T-helper 1 cell treated with Interleukin-12 subunit alpha and Interleukin-12 subunit beta and Interleukin-4 antibody, amounts not matched to agents 30 ng/mL and 1 ng/mL, for 36 hours (primary cell): ENCODE data around the gene ACADSB. TPM values are rescaled to one million over a fixed set of nuclear protein-coding genes. Genes with fewer than 3 reads are reported as not detected.

Experiments
- intact Hi-C: fragments of 100-400 bp; cut with micrococcal nuclease; formaldehyde crosslinking; loops from one replicate; pipeline ENCODE4 v1.15.1; 2024
- total RNA-seq: library from RNA; stranded (reverse); gene quantifications from 2 replicates; pipeline ENCODE4 v1.2.3, GENCODE V29; 2022

ACADSB gene
- total RNA-seq, 1 donor from 2014 or later = 21.1 TPM

DNA sequence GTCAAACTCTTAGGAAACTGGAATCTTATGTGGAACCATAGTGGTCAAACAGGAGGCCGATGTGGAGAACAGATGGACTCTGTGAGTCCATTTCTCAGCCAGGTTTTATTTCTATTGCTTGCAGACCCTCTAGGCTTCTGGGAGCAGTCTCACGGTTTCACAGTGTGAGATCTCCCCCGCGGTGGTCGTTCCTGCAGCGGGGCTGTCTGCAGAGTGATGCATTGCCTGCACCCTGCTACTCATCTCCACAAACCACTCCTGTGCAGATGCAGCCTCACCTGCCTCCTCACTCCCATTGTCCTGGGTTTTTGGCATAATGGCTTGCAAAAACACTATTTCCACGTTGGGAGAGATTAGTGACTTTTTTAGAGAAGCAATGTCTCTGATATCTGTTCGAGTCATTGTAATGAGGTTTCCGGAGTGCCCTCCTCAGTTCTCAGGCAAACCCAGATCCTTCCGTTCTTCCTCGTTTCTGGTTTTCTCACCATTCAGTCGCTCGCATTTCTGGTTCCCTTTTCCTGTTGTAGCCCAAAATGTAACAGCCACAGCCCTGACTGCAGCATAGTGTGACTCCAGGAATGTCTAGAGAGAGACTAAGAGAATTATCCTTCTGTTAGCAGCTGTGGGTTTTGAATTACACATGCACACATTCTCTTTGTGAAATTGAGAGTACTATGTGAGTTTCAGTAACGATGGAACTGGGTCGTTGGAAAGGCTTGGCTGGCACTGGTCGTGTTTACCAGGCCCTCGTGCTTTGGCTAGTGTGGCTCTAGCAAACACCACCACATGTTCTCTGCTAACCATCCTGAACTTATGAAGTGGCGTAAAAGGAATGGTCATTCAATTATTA lies 30.2 kb downstream of the ACADSB start:
- intact Hi-C loops = no loop called here

DNA sequence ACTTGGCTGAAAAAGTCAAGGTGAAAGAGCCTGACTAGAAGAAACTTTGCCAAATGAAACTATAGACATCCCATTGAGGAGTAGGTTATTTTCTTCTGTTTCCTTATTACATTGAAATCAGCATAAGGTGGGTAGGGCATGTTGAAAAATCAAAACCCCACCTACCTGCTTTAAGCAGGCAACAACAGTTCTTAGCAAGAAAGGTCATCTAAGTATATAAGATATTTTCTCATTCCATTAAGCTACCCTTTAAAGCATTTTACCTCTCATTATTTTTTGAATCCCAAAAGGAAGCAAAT lies 30.8 kb downstream of the ACADSB start:
- intact Hi-C loops = no loop called here

DNA sequence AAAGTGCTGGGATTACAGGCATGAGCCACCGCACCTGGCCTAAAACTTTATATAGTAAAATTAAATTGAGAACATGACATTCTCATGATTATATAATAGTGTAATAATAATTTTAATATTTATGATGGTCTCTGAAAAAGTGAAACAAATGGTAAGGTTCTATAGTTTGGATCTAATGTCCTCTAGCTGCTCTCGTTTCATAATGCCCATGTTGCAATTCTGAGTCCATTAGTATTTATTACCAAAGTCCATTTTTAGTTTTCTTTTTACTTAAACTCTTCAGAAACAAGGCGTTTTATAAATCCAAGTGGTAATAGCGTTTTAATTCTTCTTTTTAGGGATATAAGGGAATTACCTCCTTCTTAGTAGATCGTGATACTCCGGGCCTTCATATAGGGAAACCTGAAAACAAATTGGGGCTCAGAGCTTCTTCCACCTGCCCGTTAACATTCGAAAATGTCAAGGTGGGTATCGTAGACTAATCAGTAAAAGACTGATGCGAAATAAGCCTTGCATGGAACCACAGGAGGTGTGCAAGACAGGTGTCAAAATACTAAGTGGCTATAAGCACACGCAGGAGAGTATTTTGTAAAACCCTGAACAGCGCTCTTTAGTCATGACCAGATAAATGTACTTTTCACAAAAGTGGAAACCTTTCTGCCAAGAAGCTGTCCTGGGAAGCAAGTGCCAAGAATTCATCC lies 34.1 kb downstream of the ACADSB start:
- intact Hi-C loops = loop anchor here (1.0 to 2.0 kb wide), 4 partner anchors 34 to 516 kb away; partner anchors contain the start of genes ACADSB and IKZF5

DNA sequence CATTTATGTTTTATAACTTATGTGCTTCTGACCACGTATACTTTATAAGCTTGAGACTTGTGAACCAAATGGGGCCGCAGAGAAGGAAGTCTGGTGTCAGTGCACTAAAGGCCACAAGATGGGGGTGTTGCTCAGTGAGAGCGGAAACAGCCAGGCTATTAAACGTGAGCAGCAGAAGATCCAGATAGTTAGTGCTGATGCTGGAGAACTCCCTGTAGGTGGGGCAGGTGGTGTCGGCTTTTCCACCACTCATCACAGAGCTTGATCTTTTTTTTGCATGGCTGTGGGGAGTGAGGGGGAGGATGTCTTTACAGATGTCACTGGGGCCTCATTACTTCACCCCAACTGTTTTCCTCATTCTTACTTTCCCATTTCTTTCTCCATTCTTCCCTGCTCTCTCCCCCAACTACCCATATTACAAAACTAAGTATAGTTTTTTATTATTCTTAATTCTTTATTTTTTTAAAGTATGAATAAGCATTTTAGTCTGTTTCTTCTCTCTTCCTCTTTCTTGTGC lies 34.7 kb downstream of the ACADSB start:
- intact Hi-C loops = loop anchor here (1.0 to 2.0 kb wide), 4 partner anchors 35 to 516 kb away; partner anchors contain the start of genes ACADSB and IKZF5

DNA sequence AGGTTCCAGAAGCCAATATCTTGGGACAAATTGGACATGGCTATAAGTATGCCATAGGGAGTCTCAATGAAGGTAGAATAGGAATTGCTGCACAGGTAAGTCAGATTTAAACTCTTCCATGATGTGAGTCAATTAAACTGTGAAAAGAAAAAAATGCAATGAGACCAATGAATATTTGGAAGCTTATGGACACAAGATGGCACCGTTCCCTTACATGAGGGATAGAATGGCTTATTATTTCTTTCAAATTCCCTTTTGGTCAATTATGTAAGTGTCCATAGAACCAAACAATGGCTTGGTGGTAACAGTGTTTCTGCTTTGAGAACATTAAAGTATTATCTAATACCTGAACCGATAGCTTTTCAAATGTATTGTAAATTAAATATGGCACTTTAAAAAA lies 35.6 kb downstream of the ACADSB start:
- intact Hi-C loops = no loop called here

DNA sequence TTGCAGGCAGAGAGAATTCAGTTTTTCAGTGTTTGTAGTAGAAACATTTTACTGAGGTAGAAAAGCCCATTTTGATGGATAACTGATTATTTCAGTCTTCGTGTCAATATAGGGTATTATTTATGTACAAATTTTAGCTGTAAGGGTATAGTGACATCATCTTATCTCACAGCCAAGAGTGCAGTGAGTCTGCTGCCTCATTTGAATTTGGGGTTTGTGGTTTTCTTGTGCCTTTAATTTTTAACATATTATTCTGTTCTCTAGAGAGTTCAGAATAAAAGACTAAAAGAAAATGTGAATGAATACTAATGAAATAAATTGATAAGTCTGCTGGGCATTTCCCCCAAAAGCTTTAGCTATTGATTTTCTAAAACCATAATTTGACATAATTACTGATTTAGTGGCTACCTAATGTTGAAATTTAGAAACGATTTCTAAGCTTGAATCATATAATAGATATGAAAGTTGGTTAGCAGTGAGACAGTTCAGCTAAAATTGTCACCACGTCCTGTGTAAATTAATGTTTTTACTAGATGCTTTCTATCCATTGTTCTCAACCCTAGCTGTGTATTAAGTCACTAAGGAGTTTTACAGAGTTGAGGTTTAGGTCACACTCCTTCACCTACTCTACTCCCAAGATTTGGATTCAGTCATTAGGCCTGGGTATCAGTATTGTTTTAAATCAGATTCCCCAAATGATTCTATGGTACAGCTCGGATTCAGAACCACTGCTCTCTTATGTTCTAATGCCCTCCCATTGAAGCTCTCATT lies 37.3 kb downstream of the ACADSB start:
- intact Hi-C loops = no loop called here

DNA sequence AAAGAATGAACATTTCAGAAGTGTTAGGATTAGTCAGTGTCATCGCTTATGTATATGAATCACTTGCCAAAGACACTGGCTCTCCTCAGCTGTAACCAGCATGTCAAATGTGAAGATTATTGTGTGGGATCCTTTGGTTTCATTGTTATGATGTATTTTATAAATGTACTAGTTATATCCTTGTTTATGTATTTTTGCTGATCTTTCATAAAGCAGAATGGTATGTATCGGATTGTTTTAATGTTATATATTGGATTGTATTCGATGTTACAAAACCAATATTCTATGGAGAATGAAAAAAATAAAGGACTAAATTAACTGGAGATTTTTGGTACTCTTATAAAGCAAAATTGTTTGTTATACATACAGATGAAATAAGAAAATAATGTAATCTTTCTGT lies 49.2 kb downstream of the ACADSB start:
- intact Hi-C loops = no loop called here

DNA sequence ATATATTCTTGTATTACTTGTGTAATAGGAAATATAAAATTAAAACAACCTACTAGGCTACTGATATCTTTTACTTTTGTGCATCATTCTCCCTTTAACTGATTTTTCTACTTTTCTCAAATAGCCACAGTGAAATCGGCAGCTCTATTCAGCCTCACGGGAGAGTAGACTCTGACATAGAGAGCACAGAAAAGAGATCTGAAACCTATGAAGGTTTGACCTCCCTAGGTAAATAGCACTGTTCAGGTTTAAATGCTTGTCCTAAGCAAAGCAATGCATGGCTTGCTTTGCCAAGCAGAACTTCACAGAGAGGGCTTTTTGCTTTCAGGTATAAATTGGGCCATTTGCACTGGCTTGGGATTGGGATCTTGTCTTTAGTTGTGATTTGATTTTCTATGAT lies 53.1 kb downstream of the ACADSB start:
- intact Hi-C loops = no loop called here

DNA sequence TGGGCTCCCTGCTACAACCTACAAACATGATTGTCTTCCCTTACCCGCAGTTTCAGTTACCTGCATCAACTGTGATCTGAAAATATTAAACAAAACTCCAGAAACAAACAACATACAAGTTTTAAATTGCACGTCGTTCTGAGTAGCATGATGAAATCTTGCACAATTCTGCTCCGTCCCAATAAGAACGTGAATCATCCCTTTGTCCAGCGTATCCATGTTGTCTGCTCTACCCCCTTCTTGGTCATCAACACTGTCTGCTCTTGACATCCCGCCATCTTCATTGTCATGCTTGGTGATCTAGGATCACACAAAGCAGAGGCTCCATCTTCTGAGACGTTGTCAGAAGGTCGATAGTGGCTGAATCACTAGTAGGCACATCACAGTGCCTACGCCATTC lies 53.9 kb downstream of the ACADSB start:
- intact Hi-C loops = no loop called here

DNA sequence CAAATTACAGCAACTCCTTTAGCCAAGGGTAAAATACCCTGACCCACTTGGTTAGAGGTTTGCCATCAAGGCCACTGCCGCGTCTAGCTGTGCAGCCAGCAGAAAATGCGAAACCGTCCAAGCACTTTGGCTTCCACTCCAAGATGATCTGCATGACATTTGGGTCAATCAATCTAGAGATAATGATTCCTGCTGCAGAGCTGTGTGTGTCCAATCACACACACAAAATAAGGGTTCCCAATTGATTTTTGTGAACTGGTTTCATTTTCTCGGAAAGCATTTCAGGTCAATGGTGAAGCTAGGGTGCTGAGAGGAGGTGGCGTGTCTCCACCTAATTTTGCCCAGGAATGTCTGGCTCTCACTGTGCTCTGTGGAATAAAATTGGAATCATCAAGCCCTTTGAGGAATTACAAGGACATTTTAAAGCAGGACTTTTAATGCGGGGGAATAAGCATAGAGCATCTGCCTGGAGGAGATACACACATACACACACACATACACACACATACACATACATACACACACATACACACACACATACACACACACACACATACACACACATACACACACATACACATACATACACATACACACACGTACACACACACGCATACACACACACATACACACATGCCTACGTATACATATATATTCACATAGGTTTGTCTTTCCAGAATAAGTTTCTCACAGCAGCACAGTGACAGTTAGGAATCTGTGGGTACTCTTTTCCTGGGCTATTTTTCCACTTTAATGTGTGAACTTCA lies 59.5 kb downstream of the ACADSB start:
- intact Hi-C loops = no loop called here

DNA sequence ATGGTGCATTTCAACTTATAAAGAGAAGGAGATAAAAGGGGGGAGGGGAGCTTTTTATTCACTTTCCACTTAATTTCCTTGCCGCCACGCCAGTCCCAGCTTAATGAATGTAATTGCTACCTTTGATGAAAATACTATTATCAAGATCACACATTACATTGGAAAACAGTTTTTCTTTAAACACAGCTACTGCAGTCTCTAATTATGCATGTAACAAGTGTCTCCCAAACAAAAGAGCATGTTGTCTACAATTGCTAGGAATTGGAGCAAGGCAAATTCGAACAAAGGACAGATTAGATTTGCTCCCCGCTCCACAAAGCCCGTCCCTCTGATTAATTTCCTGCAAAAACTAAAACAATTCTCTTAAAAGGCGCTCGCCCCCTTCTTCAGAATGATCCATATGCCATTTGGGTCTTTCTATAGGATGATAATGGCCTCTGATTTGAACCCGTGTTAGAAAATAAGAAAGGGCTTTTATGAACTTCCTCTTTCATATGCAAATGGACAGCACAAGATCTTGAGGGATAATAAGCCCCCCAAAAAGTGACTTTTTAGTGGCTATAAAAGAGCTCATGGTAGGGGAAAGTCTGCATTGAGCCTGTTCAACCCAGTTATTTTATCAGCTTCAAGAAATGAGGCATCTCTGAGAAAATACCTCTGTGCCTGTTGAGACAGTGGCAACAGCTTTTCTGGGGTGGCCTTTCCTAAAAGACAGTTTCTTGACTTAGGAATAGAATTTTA lies 60.6 kb downstream of the ACADSB start:
- intact Hi-C loops = no loop called here

DNA sequence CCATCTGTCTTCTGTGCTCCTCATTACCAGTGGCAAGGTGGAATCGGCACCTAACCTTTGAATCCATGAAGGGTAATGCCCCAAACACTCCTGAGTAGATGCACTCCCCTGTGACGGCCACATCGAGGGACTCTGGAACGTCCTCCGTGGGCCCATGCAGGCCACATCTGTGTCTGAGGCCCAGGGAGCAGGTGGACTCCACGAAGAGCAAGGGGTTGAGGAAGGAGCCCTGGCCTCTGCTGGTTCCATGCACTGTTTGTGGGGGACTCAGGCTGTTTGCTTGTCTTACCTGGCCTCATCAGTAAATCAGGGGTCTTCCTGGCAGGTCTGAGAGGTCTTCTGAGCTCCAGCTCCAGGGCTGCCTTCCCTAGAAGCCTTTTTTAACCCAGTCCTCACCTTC lies 64.4 kb downstream of the ACADSB start:
- intact Hi-C loops = no loop called here

DNA sequence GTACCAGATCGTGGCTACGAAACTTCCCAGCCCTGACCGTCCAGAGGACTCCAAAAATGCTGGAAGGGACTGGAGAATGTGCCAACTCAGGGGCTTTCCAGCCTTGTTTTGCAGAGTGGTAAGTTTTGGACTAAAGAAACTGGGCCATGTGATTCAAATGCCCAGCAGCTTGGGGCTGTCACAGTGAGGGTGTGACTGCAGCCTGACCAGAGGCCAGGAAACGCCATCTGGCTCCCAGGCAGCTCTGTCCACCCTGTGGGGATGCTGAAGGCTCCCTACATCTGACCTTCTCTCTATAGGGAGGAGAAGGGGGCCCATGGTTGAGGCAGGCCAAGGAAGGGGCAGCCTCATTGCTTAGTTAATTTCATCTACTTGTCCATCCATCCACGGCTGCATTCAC lies 65.4 kb downstream of the ACADSB start:
- intact Hi-C loops = no loop called here

DNA sequence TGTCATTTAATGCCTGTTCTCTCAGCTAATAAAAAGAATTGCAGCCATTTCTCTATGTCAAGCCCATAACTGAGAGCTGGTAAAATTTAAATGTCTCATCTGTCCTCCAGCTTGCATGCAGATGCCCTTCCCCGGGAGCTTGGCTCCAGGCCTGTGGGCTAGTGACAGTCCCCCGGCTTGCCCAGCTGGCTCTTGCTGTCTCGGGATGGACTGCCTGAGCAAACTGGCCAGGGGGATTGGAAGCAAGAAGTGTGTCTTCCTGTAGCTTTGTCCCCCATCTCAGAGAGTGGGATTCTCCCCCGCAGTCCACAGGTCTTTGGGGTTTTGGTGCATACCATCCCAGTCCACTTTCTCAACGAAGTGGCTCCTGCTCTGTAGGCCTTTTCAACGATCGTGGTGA lies 73.1 kb downstream of the ACADSB start:
- intact Hi-C loops = no loop called here

DNA sequence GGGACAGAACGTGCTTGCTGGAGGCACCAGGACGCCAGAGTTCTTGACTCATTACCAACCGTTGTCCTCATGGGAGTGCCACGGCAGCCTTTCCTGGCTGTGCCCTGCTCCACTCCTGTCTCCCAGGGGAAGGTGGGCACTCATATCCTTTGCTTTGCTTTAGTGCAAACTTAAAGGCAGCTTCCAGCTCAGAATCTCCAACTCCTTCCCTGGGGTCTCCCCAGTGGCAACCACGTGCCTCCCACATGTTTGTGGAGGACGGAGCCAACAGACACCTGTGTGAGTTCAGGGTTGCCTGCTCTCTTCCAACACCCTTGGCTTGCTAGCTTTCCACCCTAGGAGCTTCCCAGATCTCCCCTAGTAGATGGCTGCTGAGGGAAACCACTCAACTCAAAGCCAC lies 75.0 kb downstream of the ACADSB start:
- intact Hi-C loops = no loop called here

DNA sequence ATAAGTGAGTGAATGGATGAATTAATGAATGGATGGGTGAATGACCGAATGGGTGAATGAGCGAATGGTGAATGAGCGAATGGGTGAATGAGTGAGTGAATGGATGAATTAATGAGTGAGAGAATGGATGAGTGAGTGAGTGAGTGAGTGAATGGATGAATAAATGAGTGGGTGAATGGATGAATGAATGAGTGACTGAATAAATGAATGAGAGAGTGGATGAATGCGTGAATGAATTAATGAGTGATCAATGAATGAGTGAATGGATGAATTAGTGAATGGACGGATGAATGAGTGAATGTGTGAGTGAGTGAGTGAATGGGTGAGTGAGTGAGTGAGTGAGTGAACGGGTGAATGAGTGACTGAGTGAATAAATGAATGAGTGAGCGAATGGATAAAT lies 77.5 kb downstream of the ACADSB start:
- intact Hi-C loops = no loop called here

DNA sequence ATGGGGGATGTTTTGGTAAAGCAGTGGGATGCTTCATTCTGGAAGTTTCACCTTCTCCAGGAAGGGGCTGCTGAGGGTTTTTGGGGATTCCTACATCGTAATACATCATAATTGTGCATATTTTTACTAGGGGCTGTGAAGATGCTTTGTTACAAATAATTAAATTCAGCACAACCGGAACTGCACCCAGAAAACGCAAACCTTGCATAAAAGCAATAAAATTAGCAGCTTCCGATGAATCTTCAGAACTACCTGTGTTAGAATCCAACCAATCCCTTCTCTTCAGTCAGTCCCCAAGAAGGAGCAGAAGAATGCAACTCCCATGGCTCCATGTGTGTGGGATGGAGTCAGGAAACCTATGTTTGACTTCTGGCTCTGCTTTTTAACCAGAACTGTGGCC lies 78.5 kb downstream of the ACADSB start:
- intact Hi-C loops = no loop called here

DNA sequence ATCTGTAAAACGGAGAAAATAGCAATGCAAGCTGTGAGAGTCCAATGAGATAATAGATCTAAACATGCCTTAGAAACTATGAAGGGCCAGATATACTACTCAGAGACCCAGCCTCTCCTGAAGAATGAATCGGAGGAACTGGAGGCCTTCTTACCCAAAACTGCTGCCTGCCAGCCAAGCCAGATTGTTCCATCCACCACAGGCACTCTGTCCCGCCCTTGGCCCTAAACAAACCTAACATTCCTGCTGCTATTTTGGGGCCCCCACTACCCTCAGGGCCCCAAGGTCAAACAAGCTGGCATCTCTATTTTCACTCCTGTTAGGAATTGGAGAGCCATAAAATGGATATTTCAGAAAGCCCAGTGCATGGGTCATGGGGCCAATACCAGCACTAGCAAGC lies 79.0 kb downstream of the ACADSB start:
- intact Hi-C loops = no loop called here

DNA sequence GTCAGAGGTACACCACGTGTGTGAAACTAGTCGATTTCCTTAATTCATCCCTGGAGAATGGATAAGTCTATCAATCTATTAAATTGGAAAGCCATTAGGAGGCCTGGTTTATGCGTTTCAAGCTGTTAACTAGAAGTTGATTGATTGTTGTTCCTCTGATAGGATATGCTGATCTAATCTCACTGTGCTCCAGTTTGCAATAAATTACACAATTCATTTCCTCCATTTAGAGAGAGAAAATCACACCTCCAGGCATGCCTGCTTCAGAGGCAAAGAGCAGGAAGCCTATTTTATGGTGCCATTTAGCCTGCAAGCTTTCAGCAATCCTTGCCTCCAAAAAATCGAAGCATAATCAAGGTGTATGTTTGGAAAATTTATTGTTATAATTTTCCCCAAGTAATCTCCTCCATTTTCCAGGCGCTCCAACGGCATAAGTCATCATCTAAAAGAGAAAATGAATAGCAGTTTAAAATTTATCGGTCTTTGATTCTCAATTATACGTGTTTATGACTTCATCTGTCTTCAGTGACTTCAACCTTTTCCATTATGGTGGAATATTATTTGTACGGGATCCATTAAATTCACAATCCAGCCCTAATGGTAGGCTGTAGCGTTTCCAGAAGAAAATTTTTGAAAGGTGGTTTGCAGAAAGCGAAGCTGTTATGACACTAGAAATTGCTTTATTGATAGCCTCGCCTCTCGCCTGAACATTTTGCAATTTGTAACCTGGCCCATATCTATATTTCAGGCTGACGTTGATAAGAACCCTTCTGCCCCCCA lies 84.0 kb downstream of the ACADSB start:
- intact Hi-C loops = no loop called here

DNA sequence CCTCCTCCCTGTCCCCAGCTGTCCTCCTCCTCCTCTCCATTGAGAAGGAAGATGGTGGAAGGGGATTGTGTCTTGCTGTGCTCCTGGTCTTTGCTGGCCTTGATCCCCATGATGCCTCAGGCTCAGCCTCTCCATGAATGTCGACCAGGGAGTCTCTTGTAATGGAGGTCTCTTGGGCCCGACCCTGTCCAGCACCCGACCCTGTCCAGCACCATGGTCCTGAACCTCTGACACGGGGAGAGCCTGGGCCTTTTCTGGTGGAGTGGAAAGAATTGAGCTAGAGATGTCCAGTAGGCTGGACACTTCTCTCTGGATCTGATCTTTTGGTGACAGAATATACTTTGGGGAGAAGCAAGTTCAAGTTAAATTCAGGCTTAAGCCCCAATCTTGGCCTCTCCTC lies 84.7 kb downstream of the ACADSB start:
- intact Hi-C loops = no loop called here
